ENCODE data around the gene RPL13. TPM values are rescaled to one million over a fixed set of nuclear protein-coding genes. Genes with fewer than 3 reads are reported as not detected.
A peak's percentile ranks its signal among the peaks of the same experiment; 100 is the strongest.

Gene RPL13
- total and polyA plus RNA-seq, 2 of the 4 experiments (the other 2 are of a cell fraction), result 2,098 to 3,527 TPM

GRCh38 chr16:89598199-89598598 lies 37.7 kb downstream of the RPL13 start:
- H3K14ac ChIP-seq (replicated peaks; ENCODE audit: low read depth, low read length), result no peak overlapping the region
- no peak overlapping the region for H2AK5ac ChIP-seq (ENCODE audit: low read depth, low read length)
- H3K56ac ChIP-seq (ENCODE audit: extremely low read depth, insufficient read depth, low read length), result no peak overlapping the region
- DNase-seq (peak; percentile 43), ATAC-seq (ENCODE audit: low read depth) (no peak)
- no peak overlapping the region for H3K18ac ChIP-seq (ENCODE audit: low read depth, low read length)
- ChIA-PET POLR2A (ENCODE audit: unreplicated experiment) (no interaction called here), CTCF (no interaction called here)
- no peaks in the 10 kb centered on the region for H3K27me3 ChIP-seq (ENCODE audit: control insufficient read depth, insufficient read depth, low read length)
- no peak overlapping the region for H2AK9ac ChIP-seq (replicated peaks; ENCODE audit: low read depth, low read length, poor library complexity)
- BruUV-seq (replicated peaks), result no TSS peak
- intact Hi-C loops (cut with micrococcal nuclease), result no loop called here
- H3K4ac ChIP-seq (ENCODE audit: low read depth, low read length), result no peak overlapping the region
- no CpG with 5 or more reads among the region's 14 CpGs for WGBS, 2 experiments (ENCODE audit: extremely low coverage in 2 of 2, insufficient read length in 1 of 2)
- dilution Hi-C loops (cut with HindIII; ENCODE audit: low sequenced_read_pairs, unreplicated experiment), result no loop called here
- no peaks in the 10 kb centered on the region for H3K79me1 ChIP-seq (ENCODE audit: low read depth in 1 of 2, low read length in 2 of 2)
- no peak overlapping the region for H3K27ac ChIP-seq (ENCODE audit: insufficient read depth, low read length)
- no peaks in the 10 kb centered on the region; the same call in 1 of the 2 replicates for H3K36me3 ChIP-seq (ENCODE audit: control insufficient read depth, insufficient read depth, low read length)
- no peak overlapping the region for H2BK120ac ChIP-seq (ENCODE audit: low read depth, low read length)
- no peak overlapping the region for H4K5ac ChIP-seq (ENCODE audit: low read depth, low read length)
- no peak overlapping the region for H3K4me3 ChIP-seq (ENCODE audit: insufficient read depth, low read depth, low read length)
- in situ Hi-C loops (cut with MboI; ENCODE audit: low sequenced_read_pairs), result no loop called here
- peaks cover 10% of the 10 kb centered on the region for H4K20me1 ChIP-seq (ENCODE audit: insufficient read depth, low read length)
- H2BK20ac ChIP-seq (ENCODE audit: low read depth, low read length), result no peak overlapping the region
- H3K9me1 ChIP-seq (ENCODE audit: insufficient read depth, low read length), result peaks cover 5% of the 10 kb centered on the region
- H2BK15ac ChIP-seq (ENCODE audit: low read depth, low read length), result no peak overlapping the region
- H2AFZ ChIP-seq (replicated peaks; ENCODE audit: low read length, poor library complexity), result no peak overlapping the region
- H2BK5ac ChIP-seq (ENCODE audit: low read depth, low read length, poor library complexity, severe bottlenecking), result no peak overlapping the region
- no peak overlapping the region for H4K91ac ChIP-seq (ENCODE audit: insufficient read depth, low read depth, low read length)
- H4K8ac ChIP-seq (ENCODE audit: low read depth in 2 of 2, low read length in 2 of 2), result no peak overlapping the region
- no peaks in the 10 kb centered on the region for H3K9me3 ChIP-seq (ENCODE audit: control insufficient read depth, insufficient read depth, low read length)
- TF ChIP-seq CTCF (conservative IDR thresholded peaks at IDR 0.05; ENCODE audit: low read depth, low read length) (no peak), BHLHE40 (IDR thresholded peaks at IDR 0.05; ENCODE audit: low read depth, low read length) (no peak), USF2 (IDR thresholded peaks at IDR 0.05; ENCODE audit: low read depth, low read length) (no peak), RCOR1 (IDR thresholded peaks at IDR 0.05; ENCODE audit: insufficient replicate concordance, low read length) (no peak), CEBPB (IDR thresholded peaks at IDR 0.05; ENCODE audit: low read depth, low read length) (no peak), ELK1 (IDR thresholded peaks at IDR 0.05; ENCODE audit: borderline replicate concordance, low read depth, low read length) (no peak), CHD1 (IDR thresholded peaks at IDR 0.05; ENCODE audit: low read depth, low read length) (no peak), MAZ (IDR thresholded peaks at IDR 0.05; ENCODE audit: borderline replicate concordance, low read depth, low read length) (no peak), MAFK (IDR thresholded peaks at IDR 0.05; ENCODE audit: low read depth, low read length) (no peak), POLR2A (IDR thresholded peaks at IDR 0.05; ENCODE audit: low read depth, low read length) (no peak), SMC3 (IDR thresholded peaks at IDR 0.05; ENCODE audit: low read depth, low read length) (no peak)
- no peak overlapping the region for H3K4me2 ChIP-seq (ENCODE audit: low read depth, low read length)
- H3K4me1 ChIP-seq (ENCODE audit: control insufficient read depth, insufficient read depth, low read length), result peaks cover 12% of the 10 kb centered on the region
- no peak overlapping the region for H3K9ac ChIP-seq (ENCODE audit: low read depth, low read length)
- H3K23ac ChIP-seq (ENCODE audit: low read depth, low read length), result no peak overlapping the region

Measured in IMR-90 (cell line).